BLaER1 treated with 17β-estradiol and CSF1 and Interleukin-3, amounts not matched to agents 10 nM and 100 nM (cell line): ENCODE measurements around the gene DLGAP1.

Source experiments
- H3K27ac ChIP-seq, 11 experiments: shearing (Covaris generic); formaldehyde crosslinking; 2 replicates each; pipeline ENCODE4 v1.8.1; 2022
- H3K27me3 ChIP-seq, 11 experiments: shearing (Covaris generic); formaldehyde crosslinking; 2 replicates each; pipeline ENCODE4 v1.8.1; 2022
- H3K36me3 ChIP-seq, 11 experiments: shearing (Covaris generic); formaldehyde crosslinking; 2 replicates each; pipeline ENCODE4 v1.8.1; 2022
- H3K4me1 ChIP-seq, 10 experiments: shearing (Covaris generic); formaldehyde crosslinking; 2 replicates each; pipeline ENCODE4 v1.8.1; 2022
- H3K4me2 ChIP-seq, 11 experiments: shearing (Covaris generic); formaldehyde crosslinking; 2 replicates each; pipeline ENCODE4 v1.8.1; 2022
- H3K4me3 ChIP-seq, 10 experiments: shearing (Covaris generic); formaldehyde crosslinking; 2 replicates each; pipeline ENCODE4 v1.8.1; 2022
- H3K9ac ChIP-seq, 11 experiments: shearing (Covaris generic); formaldehyde crosslinking; 2 replicates each; pipeline ENCODE4 v1.8.1; 2022
- H3K9me3 ChIP-seq, 11 experiments: shearing (Covaris generic); formaldehyde crosslinking; replicated peaks in 1 of 11; 2 replicates each; pipeline ENCODE4 v1.8.1; 2022
- H4K20me1 ChIP-seq, 11 experiments: shearing (Covaris generic); formaldehyde crosslinking; 2 replicates each; pipeline ENCODE4 v1.8.1; 2022
- Cebpa-rat ChIP-seq, 11 experiments: shearing (Covaris generic); IDR thresholded peaks; 2 replicates each; pipeline ENCODE4 v1.8.1; 2022

Gene DLGAP1

DNA sequence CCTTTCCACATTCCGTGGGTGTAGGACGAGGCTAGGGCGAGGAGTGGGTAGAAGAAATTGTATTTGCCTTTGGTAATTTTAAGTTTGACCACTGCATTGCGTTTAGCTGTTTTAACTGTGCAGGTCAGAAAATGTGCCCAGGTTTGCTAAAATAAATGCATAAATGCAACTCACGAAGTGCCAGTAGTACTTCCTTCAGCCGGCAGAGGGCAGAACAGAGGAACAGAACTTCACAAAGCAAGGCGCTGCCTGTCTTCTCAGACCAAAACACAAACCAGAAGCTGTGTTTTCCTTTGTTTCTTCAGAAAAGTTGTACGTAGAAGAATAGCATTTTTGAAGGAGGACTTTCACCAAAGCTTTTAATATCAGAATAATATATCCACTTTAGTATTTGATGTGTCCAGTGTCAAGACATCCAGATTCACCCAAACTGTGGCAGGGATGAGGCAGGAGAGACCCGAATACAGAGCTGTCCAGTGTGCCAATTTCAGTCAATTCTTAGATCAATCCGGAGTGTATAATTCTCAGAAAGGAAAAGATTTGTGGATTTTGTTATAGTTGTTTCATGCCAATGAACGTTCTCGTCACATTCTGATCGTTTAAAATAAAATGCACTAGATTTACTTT lies 348.6 kb downstream of the DLGAP1 start:
- TF ChIP-seq Cebpa-rat (IDR thresholded peaks at IDR 0.05) = no peak
- Histone ChIP-seq H3K27me3 (no peaks in the 10 kb centered on the region), H3K4me1 (no peaks in the 10 kb centered on the region), H4K20me1 (no peaks in the 10 kb centered on the region), H3K9me3 (no peaks in the 10 kb centered on the region), H3K4me3 (no peak overlapping the region), H3K36me3 (no peaks in the 10 kb centered on the region), H3K27ac (no peak overlapping the region), H3K9ac (no peak overlapping the region), H3K4me2 (no peak overlapping the region)

DNA sequence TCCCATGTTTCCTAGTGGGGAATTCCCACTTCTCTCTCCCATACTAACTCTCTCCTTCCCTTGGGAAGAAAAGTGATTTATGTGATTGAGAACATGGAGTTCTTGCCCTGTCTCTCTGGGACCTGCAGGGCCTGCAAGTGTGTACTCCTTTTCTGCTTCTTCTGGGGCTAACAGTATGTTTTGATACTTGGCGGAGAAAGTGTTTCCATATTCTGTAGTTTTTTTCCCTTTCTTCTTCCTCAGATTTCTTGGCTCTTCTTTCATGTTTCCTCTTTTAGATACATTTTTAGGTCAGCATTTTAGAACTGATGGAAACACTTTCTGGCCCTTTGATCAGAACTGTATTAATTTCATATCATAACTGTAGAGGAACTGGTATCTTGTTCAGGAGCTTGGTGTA lies 352.2 kb downstream of the DLGAP1 start:
- no peaks in the 10 kb centered on the region for H3K27me3 ChIP-seq
- H3K4me1 ChIP-seq = no peaks in the 10 kb centered on the region
- H3K4me2 ChIP-seq = no peak overlapping the region
- TF ChIP-seq Cebpa-rat (IDR thresholded peaks at IDR 0.05) = no peak
- H4K20me1 ChIP-seq = no peaks in the 10 kb centered on the region
- no peak overlapping the region for H3K27ac ChIP-seq
- no peak overlapping the region for H3K9ac ChIP-seq
- no peak overlapping the region for H3K4me3 ChIP-seq
- H3K36me3 ChIP-seq = no peaks in the 10 kb centered on the region
- H3K9me3 ChIP-seq = peaks cover 13 to 20% (median 16%) of the 10 kb centered on the region in 11 experiments

DNA sequence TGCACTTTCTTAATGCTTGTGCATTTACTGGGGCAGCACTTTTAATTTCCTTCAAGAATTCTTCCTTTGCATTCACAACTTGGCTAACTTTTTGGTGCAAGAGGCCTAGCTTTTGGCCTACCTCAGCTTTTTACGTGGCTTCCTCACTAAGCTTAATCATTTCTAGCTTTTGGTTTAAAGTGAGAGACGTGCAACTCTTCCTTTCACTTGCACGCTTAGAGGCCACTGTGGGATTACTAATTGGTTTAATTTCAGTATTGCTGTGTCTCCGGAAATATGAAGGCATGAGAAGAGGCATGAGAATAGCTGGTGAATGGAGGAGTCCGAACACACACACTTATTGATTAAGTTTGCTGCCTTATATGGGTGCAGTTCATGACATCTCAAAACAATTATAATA lies 354.1 kb downstream of the DLGAP1 start:
- no peaks in the 10 kb centered on the region for H3K4me1 ChIP-seq
- H3K9me3 ChIP-seq = peaks cover 13 to 20% (median 16%) of the 10 kb centered on the region in 11 experiments
- no peaks in the 10 kb centered on the region for H3K36me3 ChIP-seq
- no peaks in the 10 kb centered on the region for H3K27me3 ChIP-seq
- no peak overlapping the region for H3K27ac ChIP-seq
- no peaks in the 10 kb centered on the region for H4K20me1 ChIP-seq
- H3K9ac ChIP-seq = no peak overlapping the region
- no peak overlapping the region for H3K4me3 ChIP-seq
- TF ChIP-seq Cebpa-rat (IDR thresholded peaks at IDR 0.05) = no peak
- no peak overlapping the region for H3K4me2 ChIP-seq

DNA sequence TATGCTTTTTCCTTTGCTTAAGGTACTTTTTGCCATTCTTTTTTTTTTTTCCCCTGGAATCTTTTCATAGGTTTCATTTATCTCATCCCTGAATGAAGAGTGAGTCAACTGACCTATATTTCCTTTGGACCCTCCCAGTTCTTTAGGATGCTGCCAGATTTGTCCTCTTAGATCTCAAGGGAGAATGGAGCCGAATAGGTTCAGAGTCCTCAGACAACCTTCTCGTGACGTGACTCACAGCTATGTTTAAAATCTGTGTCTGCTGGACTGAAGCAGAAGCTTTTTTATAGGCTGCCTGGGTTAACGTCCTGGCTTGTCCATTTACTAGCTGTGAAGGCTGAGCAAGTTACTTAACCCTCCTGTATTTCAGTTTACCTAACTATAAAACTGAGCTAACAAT lies 358.6 kb downstream of the DLGAP1 start:
- TF ChIP-seq Cebpa-rat (IDR thresholded peaks at IDR 0.05) = no peak
- no peak overlapping the region for H3K27ac ChIP-seq
- no peaks in the 10 kb centered on the region for H3K4me1 ChIP-seq
- H3K4me3 ChIP-seq = no peak overlapping the region
- H3K9ac ChIP-seq = no peak overlapping the region
- peaks cover 13 to 20% (median 16%) of the 10 kb centered on the region in 11 experiments for H3K9me3 ChIP-seq
- no peaks in the 10 kb centered on the region for H3K27me3 ChIP-seq
- no peaks in the 10 kb centered on the region for H3K36me3 ChIP-seq
- no peak overlapping the region for H3K4me2 ChIP-seq
- H4K20me1 ChIP-seq = no peaks in the 10 kb centered on the region

DNA sequence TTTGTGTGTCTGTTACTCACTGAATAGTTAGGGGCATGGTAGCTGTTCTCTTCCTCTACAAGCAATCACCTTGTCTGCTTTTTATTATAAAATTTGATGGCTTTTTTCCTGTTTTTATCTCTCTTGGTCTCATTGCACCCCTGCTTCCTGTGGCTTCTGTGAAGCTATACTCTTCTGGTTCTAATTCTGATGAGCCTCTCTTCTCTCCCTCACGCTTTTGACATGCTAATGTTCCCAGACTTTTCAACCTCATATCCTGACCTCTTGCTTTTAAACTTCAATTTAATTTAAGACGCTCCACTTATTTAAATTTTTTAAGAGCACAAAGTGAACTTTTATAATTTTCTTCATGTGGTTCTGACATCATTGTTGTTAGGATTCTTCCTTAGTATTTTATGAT lies 361.4 kb downstream of the DLGAP1 start:
- Histone ChIP-seq H3K9me3 (peaks cover 0 to 5% (median 0%) of the 10 kb centered on the region in 11 experiments; a peak in 1 of 22 replicates), H4K20me1 (no peaks in the 10 kb centered on the region), H3K36me3 (no peaks in the 10 kb centered on the region), H3K4me2 (no peak overlapping the region), H3K4me3 (no peak overlapping the region), H3K27ac (no peak overlapping the region), H3K4me1 (no peaks in the 10 kb centered on the region), H3K27me3 (no peaks in the 10 kb centered on the region), H3K9ac (no peak overlapping the region)
- TF ChIP-seq Cebpa-rat (IDR thresholded peaks at IDR 0.05) = no peak

DNA sequence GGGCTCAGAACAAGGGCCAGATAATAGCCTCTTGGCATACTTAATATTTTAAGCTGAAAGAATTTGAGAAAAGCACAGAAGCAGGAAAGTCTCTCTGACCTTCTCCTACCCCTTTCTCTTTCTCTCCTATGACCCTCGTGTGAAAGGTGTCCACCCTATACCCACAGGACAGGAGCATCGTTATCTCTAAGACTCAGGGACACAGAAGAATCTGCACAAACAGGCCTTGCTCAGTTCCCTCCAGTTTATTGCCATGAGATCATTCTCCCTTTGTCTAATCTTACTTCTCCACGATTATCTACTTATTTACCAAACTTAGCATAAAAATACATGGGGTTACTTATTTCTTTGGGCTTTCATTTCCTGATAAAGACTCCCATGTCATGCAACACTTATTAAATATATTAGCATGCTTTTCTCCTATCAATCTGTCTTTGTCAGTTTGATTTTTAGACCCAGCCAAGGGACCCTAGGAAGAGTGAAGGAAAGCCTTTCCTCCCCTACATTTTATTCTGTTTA lies 370.7 kb downstream of the DLGAP1 start:
- no peaks in the 10 kb centered on the region for H3K27me3 ChIP-seq
- H3K27ac ChIP-seq = no peak overlapping the region
- H4K20me1 ChIP-seq = no peaks in the 10 kb centered on the region
- H3K9ac ChIP-seq = no peak overlapping the region
- no peaks in the 10 kb centered on the region for H3K36me3 ChIP-seq
- H3K9me3 ChIP-seq = peaks cover 0 to 11% (median 0%) of the 10 kb centered on the region in 11 experiments; a peak in 3 of 22 replicates
- H3K4me1 ChIP-seq = no peaks in the 10 kb centered on the region
- no peak for TF ChIP-seq Cebpa-rat (IDR thresholded peaks at IDR 0.05)
- H3K4me3 ChIP-seq = no peak overlapping the region
- H3K4me2 ChIP-seq = no peak overlapping the region

DNA sequence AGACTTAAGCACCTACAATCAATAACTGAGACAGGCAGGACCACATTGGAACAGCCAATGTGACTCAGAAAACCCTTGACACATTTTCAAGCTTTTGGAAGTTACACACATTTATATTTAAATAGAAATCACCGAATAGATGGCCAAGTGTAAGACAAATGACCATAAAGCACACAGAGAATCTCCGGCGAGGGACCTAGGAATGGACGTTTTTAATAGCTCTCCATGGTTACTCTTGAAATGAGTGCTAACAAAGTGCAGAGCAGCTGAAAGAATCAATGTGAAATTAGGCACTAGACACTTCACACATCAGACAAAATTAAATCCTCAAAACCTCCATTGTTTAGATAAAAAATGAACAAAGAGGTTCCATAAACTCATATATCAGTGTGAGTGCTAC lies 376.9 kb downstream of the DLGAP1 start:
- Histone ChIP-seq H3K27me3 (no peaks in the 10 kb centered on the region), H4K20me1 (no peaks in the 10 kb centered on the region), H3K9me3 (no peaks in the 10 kb centered on the region), H3K4me1 (peaks cover 0 to 6% (median 0%) of the 10 kb centered on the region in 10 experiments; a peak in 1 of 20 replicates), H3K36me3 (no peaks in the 10 kb centered on the region), H3K4me3 (no peak overlapping the region), H3K4me2 (no peak overlapping the region), H3K9ac (no peak overlapping the region), H3K27ac (no peak overlapping the region)
- no peak for TF ChIP-seq Cebpa-rat (IDR thresholded peaks at IDR 0.05)

DNA sequence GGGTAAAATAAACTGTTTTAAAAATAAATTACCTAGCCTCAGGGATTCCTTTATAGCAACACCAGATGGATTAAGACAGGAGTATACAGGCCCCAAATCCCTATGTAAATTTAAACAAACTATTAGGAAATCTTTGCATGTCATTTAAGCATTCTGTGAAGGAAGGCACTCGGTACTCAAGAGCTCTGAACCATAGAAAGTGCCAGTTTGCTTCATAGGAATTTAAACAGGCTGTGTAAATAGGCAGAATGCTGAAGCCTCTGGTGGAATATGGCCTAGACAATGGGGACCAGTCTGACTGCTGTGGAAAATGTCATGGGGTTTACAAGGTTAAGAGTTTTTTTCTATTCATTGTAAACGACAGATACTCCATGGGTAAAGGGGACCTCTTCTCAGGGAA lies 377.4 kb downstream of the DLGAP1 start:
- Histone ChIP-seq H3K4me3 (no peak overlapping the region), H3K9me3 (no peaks in the 10 kb centered on the region), H3K4me1 (peaks cover 0 to 6% (median 0%) of the 10 kb centered on the region in 10 experiments; a peak in 1 of 20 replicates), H3K36me3 (no peaks in the 10 kb centered on the region), H4K20me1 (no peaks in the 10 kb centered on the region), H3K4me2 (no peak overlapping the region), H3K27me3 (no peaks in the 10 kb centered on the region), H3K9ac (no peak overlapping the region), H3K27ac (no peak overlapping the region)
- TF ChIP-seq Cebpa-rat (IDR thresholded peaks at IDR 0.05) = no peak

DNA sequence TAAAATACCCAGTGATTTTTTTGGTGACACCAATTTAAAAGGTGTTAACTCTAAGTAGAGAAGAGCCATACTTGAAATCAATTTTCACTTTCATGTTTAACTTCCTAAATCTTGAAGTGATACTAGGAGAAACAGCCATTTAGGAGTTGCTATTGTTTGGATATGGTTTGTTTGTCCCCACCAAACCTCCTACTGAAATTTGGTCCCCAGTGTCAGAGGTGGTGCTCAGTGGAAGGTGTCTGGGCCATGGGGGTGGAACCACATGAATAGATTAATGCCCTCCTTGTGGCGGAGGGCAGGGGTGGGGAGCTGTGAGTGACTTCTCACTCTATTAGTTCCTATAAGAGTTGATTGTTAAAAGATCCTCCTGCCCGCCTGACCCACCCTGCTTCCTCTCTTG lies 377.9 kb downstream of the DLGAP1 start:
- Histone ChIP-seq H3K4me3 (no peak overlapping the region), H3K36me3 (no peaks in the 10 kb centered on the region), H3K9ac (no peak overlapping the region), H3K9me3 (no peaks in the 10 kb centered on the region), H3K27me3 (no peaks in the 10 kb centered on the region), H3K27ac (no peak overlapping the region), H4K20me1 (no peaks in the 10 kb centered on the region), H3K4me1 (peaks cover 0 to 6% (median 0%) of the 10 kb centered on the region in 10 experiments; a peak in 1 of 20 replicates), H3K4me2 (peak overlapping the region in 1 of 11 experiments; percentile 42; a peak in 1 of 22 replicates)
- no peak for TF ChIP-seq Cebpa-rat (IDR thresholded peaks at IDR 0.05)

DNA sequence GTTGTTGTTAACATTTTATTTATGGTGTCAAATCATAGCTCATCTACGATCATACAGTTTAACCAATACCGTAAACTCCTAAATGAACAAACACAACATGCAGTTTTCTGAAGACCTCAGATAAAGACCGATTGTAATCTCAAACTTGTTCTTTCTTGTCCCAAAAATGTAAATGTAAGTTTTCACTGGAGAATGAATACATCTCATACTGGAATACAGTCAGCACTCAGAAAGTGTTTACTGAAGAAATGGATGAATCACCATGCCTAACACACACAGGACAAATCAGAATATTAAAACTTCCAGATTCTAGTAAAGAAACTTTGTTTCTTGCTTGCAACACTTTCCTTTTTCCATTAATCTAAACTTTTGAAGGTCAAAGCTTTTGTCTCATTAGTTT lies 380.5 kb downstream of the DLGAP1 start:
- Histone ChIP-seq H3K4me2 (no peak overlapping the region), H3K36me3 (no peaks in the 10 kb centered on the region), H3K9ac (no peak overlapping the region), H3K4me1 (peaks cover 0 to 6% (median 0%) of the 10 kb centered on the region in 10 experiments; a peak in 1 of 20 replicates), H4K20me1 (no peaks in the 10 kb centered on the region), H3K4me3 (no peak overlapping the region), H3K27me3 (no peaks in the 10 kb centered on the region), H3K9me3 (no peaks in the 10 kb centered on the region), H3K27ac (no peak overlapping the region)
- TF ChIP-seq Cebpa-rat (IDR thresholded peaks at IDR 0.05) = no peak
